DND-41 (cell line): ENCODE results near the gene ALOX12.

ENCODE experiments used
- ATAC-seq: fragments of 200-7000 bp; cut with Tn5 transposase; 3 replicates; pipeline ENCODE4 v1.9.1; 2021; ENCODE audit warnings: low read depth; ENCODE audit not compliant: insufficient read depth
- DNase-seq: peaks from one replicate; pipeline ENCODE4 v3.0.0-alpha.2; 2020
- H2AFZ ChIP-seq: 2 replicates; pipeline ENCODE4 v1.6.0; 2012; ENCODE audit warnings: low read depth, low read length
- H3K27ac ChIP-seq: 2 replicates; pipeline ENCODE4 v1.5.1; 2012; ENCODE audit warnings: low read length, inconsistent platforms
- H3K27me3 ChIP-seq: fragments of 200-600 bp; sonication (generic); 2 replicates; pipeline ENCODE4 v1.6.0; 2012; ENCODE audit warnings: low read length, mild to moderate bottlenecking, inconsistent platforms; ENCODE audit not compliant: insufficient read depth, poor library complexity
- H3K36me3 ChIP-seq: 2 replicates; pipeline ENCODE4 v1.5.1; 2012; ENCODE audit warnings: low read length, inconsistent platforms; ENCODE audit not compliant: insufficient read depth
- H3K4me1 ChIP-seq: 2 replicates; pipeline ENCODE4 v1.5.1; 2012; ENCODE audit warnings: mild to moderate bottlenecking, low read length; ENCODE audit not compliant: insufficient read depth
- H3K4me2 ChIP-seq: 2 replicates; pipeline ENCODE4 v1.6.0; 2012; ENCODE audit warnings: mild to moderate bottlenecking, moderate library complexity, low read length, inconsistent platforms; ENCODE audit not compliant: insufficient read depth
- H3K4me3 ChIP-seq, 2 experiments: fragments of 200-600 bp in 1 of 2; shearing (Covaris generic) in 1 of 2; 2 replicates each; pipeline ENCODE4 v1.5.1; 2012 to 2016; ENCODE audit warnings: inconsistent platforms in 2 of 2, low read length in 2 of 2, mild to moderate bottlenecking in 2 of 2, low read depth in 1 of 2, moderate library complexity in 1 of 2
- H3K79me2 ChIP-seq: 2 replicates; pipeline ENCODE4 v1.6.0; 2012; ENCODE audit warnings: low read length, inconsistent platforms; ENCODE audit not compliant: insufficient read depth
- H3K9ac ChIP-seq: 2 replicates; pipeline ENCODE4 v1.6.0; 2012; ENCODE audit warnings: low read depth, mild to moderate bottlenecking, inconsistent platforms, low read length, moderate library complexity
- H3K9me3 ChIP-seq: 2 replicates; pipeline ENCODE4 v1.5.1; 2012; ENCODE audit warnings: low read length, moderate library complexity, mild to moderate bottlenecking, inconsistent platforms; ENCODE audit not compliant: insufficient read depth, severe bottlenecking
- H4K20me1 ChIP-seq: 2 replicates; pipeline ENCODE4 v1.6.0; 2012; ENCODE audit warnings: low read length; ENCODE audit not compliant: insufficient read depth
- CTCF ChIP-seq: IDR thresholded peaks from 2 replicates; pipeline ENCODE4 v1.5.1; 2012; ENCODE audit warnings: borderline replicate concordance, low read length, moderate library complexity, mild to moderate bottlenecking; ENCODE audit not compliant: poor library complexity, severe bottlenecking; ENCODE audit errors: extremely low read depth
- EZH2 ChIP-seq: IDR thresholded peaks from 3 replicates; pipeline ENCODE4 v1.6.1; 2012; ENCODE audit warnings: borderline replicate concordance, low read depth, mild to moderate bottlenecking, moderate library complexity, low read length, inconsistent platforms; ENCODE audit not compliant: severe bottlenecking

Gene ALOX12

GRCh38 chr17:7016418-7016817 lies 20.6 kb downstream of the ALOX12 start:
- Histone ChIP-seq H3K9ac (peak overlapping the region; percentile 85), H3K27ac (peak overlapping the region; percentile 99), H2AFZ (no peak overlapping the region), H3K4me1 (peaks cover 52% of the 10 kb centered on the region), H3K79me2 (peaks cover 39% of the 10 kb centered on the region), H3K4me2 (peak overlapping the region; percentile 94), H3K36me3 (peaks cover 24% of the 10 kb centered on the region), H3K27me3 (no peaks in the 10 kb centered on the region), H4K20me1 (peaks cover 4% of the 10 kb centered on the region; the same call in 1 of the 2 replicates), H3K9me3 (no peaks in the 10 kb centered on the region), H3K4me3 (peak overlapping the region in 1 of 2 experiments; percentile 98; a peak in 2 of 4 replicates)
- ATAC-seq (no peak), DNase-seq (no peak)
- TF ChIP-seq CTCF (no peak), EZH2 (no peak)

GRCh38 chr17:7016886-7017826 lies 21.3 kb downstream of the ALOX12 start:
- Histone ChIP-seq H3K79me2 (peaks cover 32% of the 10 kb centered on the region), H3K9me3 (no peaks in the 10 kb centered on the region), H3K9ac (no peak overlapping the region; the same call in 1 of the 2 replicates), H3K4me2 (0 out of 2 replicates have a peak overlapping the region, but pooled peaks have one; percentile 94), H4K20me1 (peaks cover 4% of the 10 kb centered on the region; the same call in 1 of the 2 replicates), H3K27ac (peak overlapping the region; percentile 99), H3K4me3 (no peak overlapping the region), H2AFZ (no peak overlapping the region), H3K36me3 (peaks cover 24% of the 10 kb centered on the region), H3K27me3 (no peaks in the 10 kb centered on the region), H3K4me1 (peaks cover 54% of the 10 kb centered on the region)
- ATAC-seq (no peak), DNase-seq (no peak)
- TF ChIP-seq CTCF, result no peak
- no peak for TF ChIP-seq EZH2

DNA sequence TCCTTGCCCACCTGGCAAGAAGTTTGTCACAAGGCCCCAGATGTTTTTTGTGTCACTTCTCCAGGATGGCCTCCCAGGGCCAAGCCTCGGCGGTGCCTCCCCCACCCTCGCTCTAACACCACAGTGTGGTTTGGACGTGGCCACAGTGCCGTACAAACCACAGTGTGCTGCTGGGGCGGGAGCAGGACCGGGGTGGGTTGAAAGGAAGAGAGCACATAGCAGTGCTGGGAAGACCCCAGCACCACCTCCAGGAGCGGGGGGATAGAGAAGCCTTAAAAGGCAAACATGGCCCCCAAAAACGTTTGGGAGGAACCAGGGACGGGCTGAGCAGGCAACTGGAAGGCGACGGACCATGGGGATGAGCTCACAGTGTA lies 22.0 kb downstream of the ALOX12 start:
- ATAC-seq, result no peak
- DNase-seq, result peak; percentile 43
- peaks cover 25% of the 10 kb centered on the region for H3K79me2 ChIP-seq
- no peak overlapping the region; the same call in 1 of the 2 replicates for H3K9ac ChIP-seq
- peaks cover 24% of the 10 kb centered on the region for H3K36me3 ChIP-seq
- no peak overlapping the region for H2AFZ ChIP-seq
- H3K27ac ChIP-seq, result no peak overlapping the region; the same call in 1 of the 2 replicates
- H3K4me2 ChIP-seq, result no peak overlapping the region
- H3K4me1 ChIP-seq, result peaks cover 58% of the 10 kb centered on the region
- H3K27me3 ChIP-seq, result no peaks in the 10 kb centered on the region
- H4K20me1 ChIP-seq, result 0 out of 2 replicates have a peak, but pooled peaks cover 2% of the 10 kb centered on the region
- H3K4me3 ChIP-seq, result no peak overlapping the region
- no peaks in the 10 kb centered on the region for H3K9me3 ChIP-seq
- TF ChIP-seq EZH2, result no peak
